HUES64 (cell line): Measurements from ENCODE around the gene PMEPA1.

Experiments used
- H3K27ac ChIP-seq: 2 replicates; pipeline ENCODE4 v1.7.0; 2013; ENCODE audit warnings: low read depth, low read length, inconsistent platforms
- H3K27me3 ChIP-seq: 2 replicates; pipeline ENCODE4 v1.6.1; 2013; ENCODE audit warnings: mild to moderate bottlenecking, low read length; ENCODE audit not compliant: insufficient read depth
- H3K36me3 ChIP-seq: 2 replicates; pipeline ENCODE4 v1.6.1; 2013; ENCODE audit warnings: mild to moderate bottlenecking, low read length; ENCODE audit not compliant: insufficient read depth
- H3K4me1 ChIP-seq: 2 replicates; pipeline ENCODE4 v1.6.1; 2013; ENCODE audit warnings: mild to moderate bottlenecking, low read length, moderate library complexity; ENCODE audit not compliant: insufficient read depth
- H3K4me3 ChIP-seq: 2 replicates; pipeline ENCODE4 v1.5.1; 2013; ENCODE audit warnings: mild to moderate bottlenecking, low read length, moderate library complexity
- H3K9ac ChIP-seq: 2 replicates; pipeline ENCODE4 v1.6.1; 2013; ENCODE audit warnings: mild to moderate bottlenecking, low read depth, low read length
- H3K9me3 ChIP-seq: 2 replicates; pipeline ENCODE4 v1.6.1; 2013; ENCODE audit warnings: low read depth, low read length; ENCODE audit not compliant: insufficient read depth
- WGBS: fragments of 150-250, 120-280 bp; methylation state at CpG from one replicate; pipeline ENCODE4 v1.1.7; 2013; ENCODE audit warnings: missing lambda C conversion rate; 5-methylcytosine and 5-hydroxymethylcytosine counted together

The PMEPA1 gene

GRCh38 chr20:57701090-57701489 lies 8.7 kb downstream of the PMEPA1 start:
- 91% methylated on average over 5 of the region's 6 CpGs for WGBS
- no peaks in the 10 kb centered on the region for H3K9me3 ChIP-seq
- peaks cover 18% of the 10 kb centered on the region for H3K4me1 ChIP-seq
- no peaks in the 10 kb centered on the region for H3K27me3 ChIP-seq
- 0 out of 2 replicates have a peak, but pooled peaks cover 13% of the 10 kb centered on the region for H3K36me3 ChIP-seq
- no peak overlapping the region for H3K27ac ChIP-seq
- H3K9ac ChIP-seq, result no peak overlapping the region
- H3K4me3 ChIP-seq, result no peak overlapping the region

- WGBS, result 89% methylated on average over 8 of the region's 8 CpGs
- Histone ChIP-seq H3K9me3 (no peaks in the 10 kb centered on the region), H3K4me3 (no peak overlapping the region), H3K27me3 (no peaks in the 10 kb centered on the region), H3K9ac (no peak overlapping the region), H3K4me1 (peaks cover 10% of the 10 kb centered on the region), H3K36me3 (0 out of 2 replicates have a peak, but pooled peaks cover 9% of the 10 kb centered on the region), H3K27ac (no peak overlapping the region)
Measured at GRCh38 chr20:57699395-57699794, 10.4 kb downstream of the PMEPA1 start.

- Histone ChIP-seq H3K36me3 (0 out of 2 replicates have a peak, but pooled peaks cover 9% of the 10 kb centered on the region), H3K9me3 (no peaks in the 10 kb centered on the region), H3K4me1 (peaks cover 11% of the 10 kb centered on the region), H3K27ac (no peak overlapping the region), H3K27me3 (no peaks in the 10 kb centered on the region), H3K4me3 (no peak overlapping the region), H3K9ac (no peak overlapping the region)
- 84% methylated on average over 7 of the region's 7 CpGs for WGBS
Measured at GRCh38 chr20:57698867-57699275, 10.9 kb downstream of the PMEPA1 start.

GRCh38 chr20:57698116-57698866 lies 11.5 kb downstream of the PMEPA1 start:
- no peak overlapping the region for H3K27ac ChIP-seq
- H3K4me3 ChIP-seq, result no peak overlapping the region
- H3K36me3 ChIP-seq, result 0 out of 2 replicates have a peak, but pooled peaks cover 9% of the 10 kb centered on the region
- peaks cover 11% of the 10 kb centered on the region for H3K4me1 ChIP-seq
- no peaks in the 10 kb centered on the region for H3K27me3 ChIP-seq
- H3K9me3 ChIP-seq, result no peaks in the 10 kb centered on the region
- no peak overlapping the region for H3K9ac ChIP-seq
- 93% methylated on average over 17 of the region's 17 CpGs for WGBS

GRCh38 chr20:57697543-57697942 lies 12.3 kb downstream of the PMEPA1 start:
- WGBS, result 86% methylated on average over 7 of the region's 7 CpGs
- H3K36me3 ChIP-seq, result 0 out of 2 replicates have a peak, but pooled peaks cover 8% of the 10 kb centered on the region
- no peaks in the 10 kb centered on the region for H3K27me3 ChIP-seq
- no peak overlapping the region for H3K9ac ChIP-seq
- H3K4me3 ChIP-seq, result no peak overlapping the region
- H3K9me3 ChIP-seq, result no peaks in the 10 kb centered on the region
- peaks cover 12% of the 10 kb centered on the region; the same call in 1 of the 2 replicates for H3K4me1 ChIP-seq
- H3K27ac ChIP-seq, result no peak overlapping the region

GRCh38 chr20:57696401-57696961 lies 13.3 kb downstream of the PMEPA1 start:
- WGBS, result 96% methylated on average over 12 of the region's 12 CpGs

GRCh38 chr20:57695940-57696339 lies 13.9 kb downstream of the PMEPA1 start:
- Histone ChIP-seq H3K4me3 (no peak overlapping the region), H3K27me3 (no peaks in the 10 kb centered on the region), H3K4me1 (peaks cover 12% of the 10 kb centered on the region; the same call in 1 of the 2 replicates), H3K9ac (no peak overlapping the region), H3K9me3 (no peaks in the 10 kb centered on the region), H3K36me3 (0 out of 2 replicates have a peak, but pooled peaks cover 3% of the 10 kb centered on the region), H3K27ac (no peak overlapping the region)
- WGBS, result 84% methylated on average over 5 of the region's 5 CpGs

More at GRCh38 chr20:57696401-57696961, 13.3 kb downstream of the PMEPA1 start:
- Histone ChIP-seq H3K4me3 (no peak overlapping the region), H3K4me1 (peaks cover 12% of the 10 kb centered on the region; the same call in 1 of the 2 replicates), H3K9ac (no peak overlapping the region), H3K9me3 (no peaks in the 10 kb centered on the region), H3K27ac (no peak overlapping the region), H3K27me3 (no peaks in the 10 kb centered on the region), H3K36me3 (0 out of 2 replicates have a peak, but pooled peaks cover 3% of the 10 kb centered on the region)

GRCh38 chr20:57695012-57695411 lies 14.8 kb downstream of the PMEPA1 start:
- 95% methylated on average over 11 of the region's 11 CpGs for WGBS
- peaks cover 12% of the 10 kb centered on the region; the same call in 1 of the 2 replicates for H3K4me1 ChIP-seq
- no peaks in the 10 kb centered on the region for H3K27me3 ChIP-seq
- H3K9ac ChIP-seq, result no peak overlapping the region
- H3K27ac ChIP-seq, result no peak overlapping the region
- no peak overlapping the region for H3K4me3 ChIP-seq
- H3K9me3 ChIP-seq, result no peaks in the 10 kb centered on the region
- H3K36me3 ChIP-seq, result 0 out of 2 replicates have a peak, but pooled peaks cover 3% of the 10 kb centered on the region

- peaks cover 12% of the 10 kb centered on the region; the same call in 1 of the 2 replicates for H3K4me1 ChIP-seq
- no peak overlapping the region for H3K27ac ChIP-seq
- no peaks in the 10 kb centered on the region for H3K36me3 ChIP-seq
- WGBS, result 96% methylated on average over 4 of the region's 4 CpGs
- H3K4me3 ChIP-seq, result no peak overlapping the region
- no peak overlapping the region for H3K9ac ChIP-seq
- H3K9me3 ChIP-seq, result no peaks in the 10 kb centered on the region
- H3K27me3 ChIP-seq, result no peaks in the 10 kb centered on the region
Measured at GRCh38 chr20:57694481-57694880, 15.3 kb downstream of the PMEPA1 start.

GRCh38 chr20:57693670-57694329 lies 16.0 kb downstream of the PMEPA1 start:
- H3K4me3 ChIP-seq, result no peak overlapping the region
- H3K27me3 ChIP-seq, result no peaks in the 10 kb centered on the region
- no peak overlapping the region for H3K9ac ChIP-seq
- no peaks in the 10 kb centered on the region for H3K36me3 ChIP-seq
- H3K9me3 ChIP-seq, result no peaks in the 10 kb centered on the region
- H3K27ac ChIP-seq, result no peak overlapping the region
- WGBS, result 87% methylated on average over 7 of the region's 7 CpGs
- H3K4me1 ChIP-seq, result peaks cover 12% of the 10 kb centered on the region; the same call in 1 of the 2 replicates
